ENCODE data around the gene RDX.

RDX gene

DNA sequence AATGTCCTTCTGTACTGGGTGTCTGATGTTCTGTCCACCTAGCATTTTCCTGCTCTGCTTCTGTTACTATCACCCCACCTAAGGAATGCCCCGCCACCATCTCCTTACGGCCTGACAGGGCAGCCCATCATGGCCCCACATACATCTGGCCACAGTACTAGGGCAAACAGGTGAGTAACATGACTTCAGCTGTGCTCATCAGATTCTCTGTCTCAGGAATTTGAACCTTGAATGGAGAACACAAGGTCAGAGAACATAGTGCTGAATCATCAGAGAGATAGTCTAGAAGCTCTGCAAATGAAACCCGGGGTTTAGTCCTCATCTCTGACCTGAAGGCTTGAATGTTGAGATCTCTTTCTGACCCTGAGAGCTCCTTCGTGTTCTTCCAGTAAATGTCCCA, 170.8 kb downstream of the RDX start:
- no peak for DNase-seq
